GM08714 (cell line): ENCODE data around the gene PRKCA.

Experiments
- H3K4me3 ChIP-seq: fragments of 200-500 bp; sonication (Bioruptor generic); 2 replicates; pipeline ENCODE4 v1.5.1; 2014; ENCODE audit warnings: mild to moderate bottlenecking, low read length, inconsistent platforms
- ZNF274 ChIP-seq: IDR thresholded peaks from 2 replicates; pipeline ENCODE4 v1.6.1; 2012; ENCODE audit warnings: mild to moderate bottlenecking, low read depth, low read length

PRKCA gene

DNA sequence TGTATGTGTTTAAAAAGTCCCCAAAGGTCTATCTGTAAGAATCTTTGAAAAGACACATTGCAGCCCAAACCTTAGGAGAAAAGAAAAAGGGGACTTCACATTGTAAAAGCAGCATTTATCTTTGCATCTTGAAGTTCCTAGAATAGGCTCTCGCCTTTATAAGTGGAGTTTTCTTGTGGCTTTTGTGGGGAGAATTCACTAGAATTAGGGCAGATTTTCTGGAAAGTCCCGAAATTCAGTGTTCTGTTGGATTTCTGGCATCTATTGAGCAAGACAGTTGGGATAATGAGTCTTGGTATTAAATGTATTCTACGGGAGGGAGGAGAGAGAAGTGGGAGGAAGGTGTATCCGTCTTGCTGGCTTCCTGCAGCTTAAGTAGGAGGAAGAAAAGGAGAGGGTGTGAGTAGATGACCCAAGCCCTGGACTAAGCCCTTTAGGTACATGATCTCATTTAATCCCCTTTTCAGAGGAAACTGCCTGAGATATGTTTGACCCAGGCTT lies 62.6 kb downstream of the PRKCA start:
- H3K4me3 ChIP-seq: no peak overlapping the region

DNA sequence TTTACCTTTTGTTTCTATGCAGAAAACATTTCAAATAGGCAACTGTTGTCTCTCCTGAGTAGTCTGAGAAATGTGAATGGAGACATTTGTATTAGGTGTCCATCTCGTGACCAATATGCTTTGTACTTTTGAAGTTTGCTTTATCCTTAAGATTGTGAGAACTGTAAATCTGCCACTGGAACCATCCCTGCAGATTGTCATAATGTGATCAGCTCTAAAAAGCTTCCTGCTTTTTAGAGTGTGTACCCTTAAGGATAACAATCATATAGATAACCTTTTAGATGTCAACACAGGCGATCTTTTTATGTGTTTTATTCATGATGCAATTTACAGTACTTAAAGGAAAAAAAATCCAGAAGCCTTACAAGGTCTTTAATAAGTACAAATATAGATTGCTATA lies 63.5 kb downstream of the PRKCA start:
- no peak overlapping the region for H3K4me3 ChIP-seq
- no peak for TF ChIP-seq ZNF274

More for the DNA sequence above, 62.6 kb downstream of the PRKCA start:
- no peak for TF ChIP-seq ZNF274

DNA sequence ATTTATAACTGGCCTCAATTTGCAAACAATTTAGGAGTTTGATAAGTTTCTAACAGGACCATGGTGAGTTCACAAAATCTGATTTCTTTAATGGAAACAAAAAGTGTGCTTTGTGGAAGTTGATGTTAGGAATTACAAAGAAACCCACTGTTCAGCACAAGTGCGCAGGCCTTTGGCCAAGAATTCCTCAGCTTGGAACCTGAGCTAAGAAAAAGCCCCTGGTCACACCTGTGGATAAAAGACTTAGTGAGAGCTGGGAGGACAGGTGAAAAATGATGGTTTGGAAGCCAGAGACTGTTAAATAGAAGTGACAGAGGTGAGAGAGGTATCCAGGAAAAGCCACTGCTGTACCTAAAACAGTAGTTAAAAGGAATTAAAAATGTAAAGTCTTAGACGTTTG lies 64.7 kb downstream of the PRKCA start:
- H3K4me3 ChIP-seq: no peak overlapping the region
- no peak for TF ChIP-seq ZNF274

DNA sequence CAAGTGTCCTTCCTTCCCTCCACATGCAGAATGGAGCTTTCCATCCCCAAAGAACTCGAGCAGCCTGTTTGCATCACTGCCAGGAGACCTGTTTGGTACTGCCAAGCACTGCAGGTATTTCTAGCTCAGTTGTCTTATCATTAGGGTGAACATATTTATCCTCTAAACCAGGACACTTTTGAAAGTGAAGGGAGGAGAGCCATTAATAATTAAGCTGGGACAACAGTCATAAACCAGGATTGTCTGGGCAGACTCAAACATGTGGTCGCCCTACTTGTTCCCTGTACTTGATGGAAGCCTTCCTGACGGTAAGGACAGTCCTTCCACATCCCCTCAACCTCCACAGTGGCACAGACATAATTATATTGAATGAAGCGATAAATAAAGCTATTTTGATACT lies 67.4 kb downstream of the PRKCA start:
- no peak overlapping the region for H3K4me3 ChIP-seq
- TF ChIP-seq ZNF274: no peak

DNA sequence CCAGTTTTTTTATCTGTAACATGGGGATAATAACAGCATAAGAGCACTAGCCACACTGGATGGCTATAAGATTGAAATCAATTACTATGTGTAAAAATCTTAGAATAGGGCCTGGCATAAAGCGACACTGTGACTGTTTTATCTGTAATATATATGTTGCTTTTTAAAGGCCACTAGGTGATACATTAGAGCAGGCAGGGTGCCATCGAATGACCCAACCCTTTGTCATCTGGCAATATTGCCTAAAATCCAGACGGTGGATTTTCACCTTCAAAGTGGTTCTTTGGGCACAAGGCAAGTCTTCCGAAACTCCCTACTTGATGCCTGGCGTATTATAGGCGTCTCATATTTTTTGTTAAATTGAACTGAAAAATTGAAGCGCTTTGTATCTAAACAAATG lies 69.1 kb downstream of the PRKCA start:
- no peak overlapping the region for H3K4me3 ChIP-seq
- TF ChIP-seq ZNF274: no peak

DNA sequence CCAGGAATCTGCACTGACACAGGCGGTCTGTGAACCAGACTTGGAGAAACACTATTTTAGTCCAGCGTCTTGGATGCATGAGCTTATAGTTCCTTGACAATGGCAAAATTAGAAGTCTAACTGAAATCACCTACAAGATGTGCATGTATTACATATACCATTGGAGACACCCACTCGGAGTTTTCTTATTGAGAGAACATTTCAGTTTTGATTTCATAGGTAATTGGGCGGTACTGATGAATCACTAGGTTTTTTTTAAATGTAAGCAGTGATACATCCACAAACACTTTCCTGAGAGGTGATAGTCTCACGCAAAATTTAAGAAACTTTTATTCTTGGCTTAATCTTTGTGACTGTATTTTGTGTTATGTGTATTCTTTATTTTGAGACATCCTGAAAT lies 69.8 kb downstream of the PRKCA start:
- no peak for TF ChIP-seq ZNF274
- no peak overlapping the region for H3K4me3 ChIP-seq

DNA sequence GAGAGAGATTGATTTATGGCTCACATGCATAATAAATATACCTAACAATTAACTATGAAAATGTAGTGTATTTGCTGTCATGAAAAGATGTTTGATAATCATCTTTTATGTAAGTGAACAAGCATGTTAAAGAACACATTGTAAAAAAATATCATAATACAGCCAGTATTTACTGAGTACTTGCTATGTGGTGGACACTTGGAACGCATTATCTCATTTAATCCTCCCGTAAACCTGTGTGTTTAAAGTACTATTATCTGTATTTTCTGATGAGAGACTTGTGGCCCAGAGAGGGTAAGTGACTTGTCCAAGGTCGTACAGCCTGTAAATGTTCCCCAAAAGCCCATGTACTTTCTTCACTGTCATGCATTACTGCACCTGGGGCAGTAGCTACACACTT lies 70.7 kb downstream of the PRKCA start:
- TF ChIP-seq ZNF274: no peak
- H3K4me3 ChIP-seq: no peak overlapping the region

DNA sequence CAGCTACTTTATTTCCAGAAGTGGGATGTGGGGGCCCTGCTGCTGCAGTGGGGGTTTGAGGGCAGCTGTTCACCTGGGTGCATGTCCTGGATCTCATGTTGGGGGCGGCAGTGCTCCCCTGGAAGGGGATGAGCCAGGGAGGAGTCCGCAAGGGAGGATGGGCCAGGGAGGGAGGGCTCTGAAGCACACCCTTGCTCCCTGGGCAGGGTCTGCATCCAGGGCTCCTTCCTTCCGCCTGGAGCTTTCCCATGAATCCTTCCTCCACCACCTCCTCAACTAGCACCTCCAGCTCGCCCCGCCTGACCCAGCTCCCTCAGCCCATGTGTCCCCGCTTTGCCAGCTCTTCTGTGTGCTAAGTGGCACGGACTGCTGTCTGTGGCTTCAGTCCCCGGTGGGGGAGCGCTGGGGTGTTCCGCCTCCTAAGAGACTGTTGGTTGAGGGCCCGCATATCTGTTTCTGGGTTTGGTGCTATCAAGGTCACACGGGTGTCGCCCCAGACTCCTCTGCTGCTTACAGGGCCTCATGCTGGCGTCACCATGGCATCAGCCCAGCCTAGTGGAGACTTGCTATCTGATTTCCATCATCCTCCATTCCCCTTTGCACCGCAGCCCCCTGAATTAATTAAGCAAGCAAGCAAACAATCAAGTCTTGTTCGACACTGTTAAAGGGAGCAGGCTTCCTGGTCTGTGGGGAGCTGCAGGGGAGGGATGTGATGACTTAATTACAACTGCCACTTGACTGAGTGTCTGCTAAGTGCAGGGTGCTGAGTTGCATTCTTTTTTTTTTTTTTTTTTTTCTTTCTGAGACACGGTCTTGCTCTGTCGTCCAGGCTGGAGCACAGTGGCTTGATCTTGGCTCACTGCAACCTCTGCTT lies 71.8 kb downstream of the PRKCA start:
- no peak for TF ChIP-seq ZNF274
- no peak overlapping the region for H3K4me3 ChIP-seq

DNA sequence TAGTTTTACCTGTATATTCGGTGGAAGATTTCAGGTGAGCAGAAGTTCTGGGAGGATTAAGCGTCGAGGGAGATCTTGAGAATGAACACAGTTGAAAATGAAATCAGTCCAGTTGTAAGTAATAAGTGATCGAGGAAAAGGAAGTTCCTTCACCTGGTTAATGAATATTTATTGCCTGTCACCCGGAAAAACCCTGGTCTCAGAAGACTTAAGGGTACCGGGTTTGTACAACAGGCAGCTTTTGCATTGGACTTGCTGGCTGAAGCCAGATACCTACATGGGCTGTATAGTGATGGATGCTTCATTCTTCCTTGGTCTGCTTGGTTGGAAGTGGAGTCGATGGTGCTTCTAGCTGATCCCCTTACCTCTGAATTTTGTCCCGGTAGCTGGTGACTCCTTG lies 72.7 kb downstream of the PRKCA start:
- no peak overlapping the region for H3K4me3 ChIP-seq
- no peak for TF ChIP-seq ZNF274

DNA sequence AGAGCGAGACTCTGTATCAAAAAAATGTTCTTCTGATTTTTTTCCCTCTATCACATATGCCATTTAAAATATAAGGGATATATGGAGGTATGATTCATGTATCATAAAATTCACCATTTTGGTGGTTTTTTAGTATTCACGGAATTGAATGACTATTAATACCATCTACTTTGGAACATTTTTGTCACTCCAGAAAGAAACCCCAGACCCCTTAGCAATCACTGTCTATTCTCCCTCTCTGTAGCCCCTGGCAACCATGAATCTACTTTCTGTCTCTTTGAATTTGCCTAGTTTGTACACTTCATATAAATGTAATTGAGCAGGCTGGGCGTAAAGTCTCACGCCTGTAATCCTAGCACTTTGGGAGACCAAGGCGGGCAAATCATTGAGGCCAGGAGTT lies 75.9 kb downstream of the PRKCA start:
- H3K4me3 ChIP-seq: no peak overlapping the region
- no peak for TF ChIP-seq ZNF274

DNA sequence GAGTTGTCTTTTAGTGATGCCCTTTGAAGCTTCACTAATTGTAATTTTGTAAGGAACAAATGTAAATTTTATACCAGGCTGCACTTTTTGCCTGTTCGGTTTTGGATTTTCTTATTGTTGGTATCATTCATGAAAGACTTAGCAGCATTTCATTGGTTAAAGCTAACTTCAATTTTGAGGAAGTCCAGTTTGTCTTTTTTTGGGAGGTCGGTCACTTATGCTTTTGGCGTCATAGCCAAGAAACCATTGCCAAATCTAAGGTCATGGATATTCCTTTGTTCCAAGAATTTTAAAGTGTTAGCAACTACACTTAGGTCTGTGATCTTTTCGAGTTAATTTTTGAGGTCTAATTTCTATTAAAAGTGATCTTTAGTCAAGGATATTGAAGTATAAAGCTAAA lies 77.1 kb downstream of the PRKCA start:
- no peak for TF ChIP-seq ZNF274
- H3K4me3 ChIP-seq: no peak overlapping the region

DNA sequence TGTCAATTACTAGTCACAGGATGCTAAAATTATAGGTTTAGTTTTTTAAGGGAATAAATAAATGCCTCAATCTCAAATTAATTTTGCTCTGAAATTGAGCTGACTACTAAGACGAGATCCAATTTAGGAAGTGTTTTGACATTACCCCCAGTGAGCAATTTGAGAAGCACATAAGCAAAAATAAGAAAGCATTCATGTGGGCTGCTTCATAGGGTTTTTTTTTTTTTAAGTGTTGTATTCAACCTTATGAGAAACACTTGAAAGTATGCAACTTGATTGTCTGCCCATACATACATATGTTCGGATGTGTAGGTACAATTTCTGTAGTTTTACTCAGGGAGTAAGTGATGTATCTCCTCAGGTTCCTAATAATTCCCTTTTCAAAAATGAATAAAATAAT lies 77.6 kb downstream of the PRKCA start:
- no peak for TF ChIP-seq ZNF274
- H3K4me3 ChIP-seq: no peak overlapping the region

DNA sequence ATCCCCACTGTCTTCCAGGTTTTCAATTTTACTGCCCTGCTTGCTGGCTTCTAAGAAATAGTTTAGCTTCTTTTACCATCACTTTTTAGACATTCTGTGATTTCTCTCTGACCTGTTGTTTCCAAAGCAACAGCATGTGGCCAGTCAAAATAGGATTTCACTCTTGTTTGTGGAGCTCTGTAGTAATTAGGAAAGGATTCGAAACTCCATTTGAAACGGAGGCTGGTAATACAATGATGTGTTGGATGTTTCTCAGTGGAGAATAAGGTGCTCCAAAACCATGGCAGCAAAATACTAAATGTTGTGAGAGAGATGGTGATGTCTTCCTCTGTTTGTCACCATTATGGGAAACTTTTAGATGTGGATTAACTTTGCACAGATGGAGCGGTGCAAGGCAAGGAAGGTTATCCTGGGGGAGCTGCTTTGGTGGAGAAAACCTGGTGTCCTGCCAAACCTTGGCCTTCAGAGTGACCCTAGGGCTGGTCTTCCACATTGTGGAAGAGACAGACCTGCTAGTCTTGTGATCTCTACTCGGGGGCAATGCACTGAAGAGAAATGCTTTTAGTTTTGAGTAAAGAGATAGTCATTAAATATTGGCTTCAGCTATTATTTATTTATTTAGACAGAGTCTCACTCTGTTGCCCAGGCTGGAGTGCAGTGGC lies 79.4 kb downstream of the PRKCA start:
- H3K4me3 ChIP-seq: no peak overlapping the region
- TF ChIP-seq ZNF274: no peak

DNA sequence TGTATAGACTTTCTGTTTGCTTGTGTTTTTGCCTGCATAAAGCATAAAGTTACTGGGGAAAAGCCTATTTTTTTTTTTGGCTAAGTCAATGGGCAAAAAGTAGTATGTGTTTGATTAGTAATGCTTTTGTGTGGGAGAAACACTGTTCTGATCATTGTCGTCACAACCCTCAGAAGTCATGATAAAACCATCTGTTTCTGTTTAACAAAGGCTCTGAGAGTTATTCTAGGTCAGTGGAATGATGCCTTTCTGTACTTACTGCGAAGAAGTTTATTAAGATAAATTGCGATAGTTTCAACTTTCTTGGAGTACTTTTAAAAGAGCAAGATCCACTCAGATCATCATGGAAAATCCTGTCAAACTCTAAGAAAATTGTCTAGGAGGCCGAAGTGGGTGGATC lies 80.9 kb downstream of the PRKCA start:
- no peak overlapping the region for H3K4me3 ChIP-seq
- no peak for TF ChIP-seq ZNF274
